Measurements from ENCODE around the gene RPL28. TPM values are rescaled to one million over a fixed set of nuclear protein-coding genes. Genes with fewer than 3 reads are reported as not detected.

Gene RPL28
- total RNA-seq, 2 experiments from 2014 or later: 3,995 to 4,178 TPM

GRCh38 chr19:55439052-55439451 lies 53.3 kb downstream of the RPL28 start:
- no peaks in the 10 kb centered on the region for H3K36me3 Mint-ChIP-seq (ENCODE audit: low read depth)
- ATAC-seq (ENCODE audit: poor library complexity): no peak
- H3K27me3 Mint-ChIP-seq: peaks cover 67% of the 10 kb centered on the region
- Histone ChIP-seq H3K27ac (ENCODE audit: low read depth in 1 of 2, low read length in 2 of 2) (no peak overlapping the region), H3K36me3 (ENCODE audit: insufficient read depth, low read length) (no peaks in the 10 kb centered on the region), H3K4me1 (ENCODE audit: insufficient read depth, low read length) (peaks cover 28% of the 10 kb centered on the region), H3K9me3 (ENCODE audit: control insufficient read depth in 1 of 2, insufficient read depth in 1 of 2, low read length in 2 of 2) (peaks cover 0 to 38% of the 10 kb centered on the region in 2 experiments), H3K27me3 (ENCODE audit: control insufficient read depth in 1 of 2, insufficient read depth in 2 of 2, low read length in 2 of 2) (peaks cover 58 to 82% of the 10 kb centered on the region in 2 experiments), H3K4me3 (ENCODE audit: low read length) (no peak overlapping the region)
- TF ChIP-seq CTCF (IDR thresholded peaks at IDR 0.05): no peak
- no peak for DNase-seq
- no peak overlapping the region for H3K27ac Mint-ChIP-seq
- ChIA-PET POLR2A (no interaction called here), CTCF (no interaction called here)
- H3K4me1 Mint-ChIP-seq (ENCODE audit: low read depth): peaks cover 33% of the 10 kb centered on the region
- no peak overlapping the region for H3K4me3 Mint-ChIP-seq
- no peaks in the 10 kb centered on the region for H3K9me3 Mint-ChIP-seq
- intact Hi-C loops (cut with DNase I, micrococcal nuclease): no loop called here

- ChIA-PET CTCF (no interaction called here), POLR2A (no interaction called here)
- Histone ChIP-seq H3K36me3 (ENCODE audit: insufficient read depth, low read length) (no peaks in the 10 kb centered on the region), H3K4me3 (ENCODE audit: low read length) (no peak overlapping the region), H3K9me3 (ENCODE audit: control insufficient read depth in 1 of 2, insufficient read depth in 1 of 2, low read length in 2 of 2) (peaks cover 0 to 34% of the 10 kb centered on the region in 2 experiments), H3K4me1 (ENCODE audit: insufficient read depth, low read length) (peaks cover 28% of the 10 kb centered on the region), H3K27ac (ENCODE audit: low read depth in 1 of 2, low read length in 2 of 2) (no peak overlapping the region), H3K27me3 (ENCODE audit: control insufficient read depth in 1 of 2, insufficient read depth in 2 of 2, low read length in 2 of 2) (peaks cover 66 to 83% of the 10 kb centered on the region in 2 experiments)
- peaks cover 33% of the 10 kb centered on the region for H3K4me1 Mint-ChIP-seq (ENCODE audit: low read depth)
- peak; percentile 52 for ATAC-seq (ENCODE audit: poor library complexity)
- DNase-seq: peak in 2 of 14 experiments; percentile 8 to 51
- intact Hi-C loops (cut with DNase I, micrococcal nuclease): no loop called here
- H3K36me3 Mint-ChIP-seq (ENCODE audit: low read depth): no peaks in the 10 kb centered on the region
- no peak for TF ChIP-seq CTCF (IDR thresholded peaks at IDR 0.05)
- no peak overlapping the region for H3K4me3 Mint-ChIP-seq
- H3K9me3 Mint-ChIP-seq: no peaks in the 10 kb centered on the region
- H3K27ac Mint-ChIP-seq: no peak overlapping the region
- H3K27me3 Mint-ChIP-seq: peaks cover 80% of the 10 kb centered on the region
These were observed 54.8 kb downstream of the RPL28 start for GRCh38 chr19:55440411-55441105.

GRCh38 chr19:55441319-55441691 lies 55.6 kb downstream of the RPL28 start:
- no peak for DNase-seq
- Mint-ChIP-seq H3K4me3 (peak overlapping the region; percentile 22), H3K27me3 (peaks cover 86% of the 10 kb centered on the region), H3K27ac (no peak overlapping the region), H3K9me3 (no peaks in the 10 kb centered on the region), H3K36me3 (ENCODE audit: low read depth) (no peaks in the 10 kb centered on the region), H3K4me1 (ENCODE audit: low read depth) (peaks cover 33% of the 10 kb centered on the region)
- Histone ChIP-seq H3K27me3 (ENCODE audit: control insufficient read depth in 1 of 2, insufficient read depth in 2 of 2, low read length in 2 of 2) (peaks cover 68 to 84% of the 10 kb centered on the region in 2 experiments), H3K9me3 (ENCODE audit: control insufficient read depth in 1 of 2, insufficient read depth in 1 of 2, low read length in 2 of 2) (peaks cover 0 to 34% of the 10 kb centered on the region in 2 experiments), H3K36me3 (ENCODE audit: insufficient read depth, low read length) (no peaks in the 10 kb centered on the region), H3K4me1 (ENCODE audit: insufficient read depth, low read length) (peaks cover 28% of the 10 kb centered on the region), H3K4me3 (ENCODE audit: low read length) (no peak overlapping the region), H3K27ac (ENCODE audit: low read depth in 1 of 2, low read length in 2 of 2) (no peak overlapping the region)
- intact Hi-C loops (cut with DNase I, micrococcal nuclease): no loop called here
- no peak for ATAC-seq (ENCODE audit: poor library complexity)
- no peak for TF ChIP-seq CTCF (IDR thresholded peaks at IDR 0.05)
- ChIA-PET POLR2A (no interaction called here), CTCF (no interaction called here)
